Nephron (organoid): ENCODE measurements around the gene PNMA1.
"Not testable (repeated sequence)": the region's sequence is repeated elsewhere in the genome, so short reads cannot be mapped to it uniquely, and the experiment has no call there.

ENCODE experiments used
- H3K27ac Mint-ChIP-seq, 3 experiments: 2 replicates each; pipeline ENCODE4 v1.8.0; 2020; ENCODE audit warnings: mixed read lengths in 3 of 3, mild to moderate bottlenecking in 2 of 3, moderate library complexity in 1 of 3
- H3K27me3 Mint-ChIP-seq: 2 replicates; pipeline ENCODE4 v1.8.0; 2021; ENCODE audit warnings: low read depth, mild to moderate bottlenecking, moderate library complexity, mixed read lengths
- H3K36me3 Mint-ChIP-seq: 2 replicates; pipeline ENCODE4 v1.8.0; 2020; ENCODE audit warnings: low read depth, mixed read lengths
- H3K4me1 Mint-ChIP-seq: 2 replicates; pipeline ENCODE4 v1.8.0; 2020; ENCODE audit warnings: mixed read lengths
- H3K4me3 Mint-ChIP-seq, 3 experiments: 2 replicates each; pipeline ENCODE4 v1.8.0; 2020; ENCODE audit warnings: mild to moderate bottlenecking in 3 of 3, mixed read lengths in 3 of 3, moderate library complexity in 2 of 3
- H3K9me3 Mint-ChIP-seq: 2 replicates; pipeline ENCODE4 v1.8.0; 2020; ENCODE audit warnings: mixed read lengths
- CTCF ChIP-seq, 3 experiments: fragments of 200-600 bp; sonication (generic); IDR thresholded peaks; one replicate each; pipeline ENCODE4 v1.5.0; 2021; ENCODE audit warnings: antibody characterized with exemption in 3 of 3; ENCODE audit not compliant: unreplicated experiment in 3 of 3

Gene PNMA1

GRCh38 chr14:73712071-73712506 is 2.1 kb downstream of the PNMA1 start:
- peak overlapping the region; percentile 91 to 98 (median 98) for H3K27ac Mint-ChIP-seq
- peak overlapping the region; percentile 92 to 97 (median 94) for H3K4me3 Mint-ChIP-seq
- no peaks in the 10 kb centered on the region for H3K9me3 Mint-ChIP-seq
- H3K27me3 Mint-ChIP-seq = no peaks in the 10 kb centered on the region
- H3K4me1 Mint-ChIP-seq = peaks cover 31% of the 10 kb centered on the region
- TF ChIP-seq CTCF (IDR thresholded peaks at IDR 0.05; ENCODE audit: unreplicated experiment in 3 of 3) = no peak
- peaks cover 19% of the 10 kb centered on the region for H3K36me3 Mint-ChIP-seq

GRCh38 chr14:73710737-73711136 is 3.4 kb downstream of the PNMA1 start:
- H3K4me1 Mint-ChIP-seq = peaks cover 22% of the 10 kb centered on the region
- no peak overlapping the region for H3K27ac Mint-ChIP-seq
- no peak for TF ChIP-seq CTCF (IDR thresholded peaks at IDR 0.05; ENCODE audit: unreplicated experiment in 3 of 3)
- H3K4me3 Mint-ChIP-seq = peak overlapping the region in 2 of 3 experiments; percentile 18 to 23
- no peaks in the 10 kb centered on the region for H3K27me3 Mint-ChIP-seq
- H3K36me3 Mint-ChIP-seq = peaks cover 13% of the 10 kb centered on the region
- H3K9me3 Mint-ChIP-seq = no peaks in the 10 kb centered on the region

GRCh38 chr14:73709904-73710469 is 4.2 kb downstream of the PNMA1 start:
- Mint-ChIP-seq H3K27ac (peak overlapping the region in 1 of 3 experiments; percentile 16), H3K4me1 (peaks cover 17% of the 10 kb centered on the region), H3K36me3 (peaks cover 12% of the 10 kb centered on the region), H3K4me3 (peak overlapping the region; percentile 42 to 79 (median 56)), H3K9me3 (no peaks in the 10 kb centered on the region), H3K27me3 (no peaks in the 10 kb centered on the region)
- TF ChIP-seq CTCF (IDR thresholded peaks at IDR 0.05; ENCODE audit: unreplicated experiment in 3 of 3) = no peak

GRCh38 chr14:73708076-73708475 is 6.1 kb downstream of the PNMA1 start:
- H3K27me3 Mint-ChIP-seq, H3K9me3 Mint-ChIP-seq, H3K4me3 Mint-ChIP-seq, H3K27ac Mint-ChIP-seq: not testable (repeated sequence)
- H3K36me3 Mint-ChIP-seq = peaks cover 30% of the 10 kb centered on the region
- H3K4me1 Mint-ChIP-seq = peaks cover 12% of the 10 kb centered on the region

- Mint-ChIP-seq H3K4me1 (no peaks in the 10 kb centered on the region), H3K4me3 (no peak overlapping the region), H3K36me3 (peaks cover 33% of the 10 kb centered on the region), H3K9me3 (no peaks in the 10 kb centered on the region), H3K27me3 (no peaks in the 10 kb centered on the region), H3K27ac (peak overlapping the region in 1 of 3 experiments; percentile 52)
- no peak for TF ChIP-seq CTCF (IDR thresholded peaks at IDR 0.05; ENCODE audit: unreplicated experiment in 3 of 3)
Measured at GRCh38 chr14:73700325-73700724, 13.9 kb downstream of the PNMA1 start.

- H3K4me3 Mint-ChIP-seq = no peak overlapping the region
- H3K36me3 Mint-ChIP-seq = peaks cover 28% of the 10 kb centered on the region
- TF ChIP-seq CTCF (IDR thresholded peaks at IDR 0.05; ENCODE audit: unreplicated experiment in 3 of 3) = no peak
- no peaks in the 10 kb centered on the region for H3K27me3 Mint-ChIP-seq
- H3K4me1 Mint-ChIP-seq = no peaks in the 10 kb centered on the region
- no peaks in the 10 kb centered on the region for H3K9me3 Mint-ChIP-seq
- no peak overlapping the region for H3K27ac Mint-ChIP-seq
Measured at GRCh38 chr14:73696466-73697400, 17.5 kb downstream of the PNMA1 start.
